ENCODE results near the gene ZNF324. TPM values are rescaled to one million over a fixed set of nuclear protein-coding genes. Genes with fewer than 3 reads are reported as not detected.

The ZNF324 gene
- total and polyA plus RNA-seq, 2 of the 8 experiments (the other 6 are each of a cell fraction or from before 2014, with no cell fraction given) = 5.1 to 5.8 TPM

- TF ChIP-seq SAP30 (IDR thresholded peaks at IDR 0.05; ENCODE audit: insufficient read depth, insufficient replicate concordance, low read length) = peak; percentile 59
Measured at GRCh38 chr19:58499021-58499927, 32.4 kb downstream of the ZNF324 start (continued).
